Superior temporal gyrus (tissue), 1 donor: ENCODE data around the gene SLC39A5.
A peak's percentile ranks its signal among the peaks of the same experiment; 100 is the strongest.
"Not testable (repeated sequence)": the region's sequence is repeated elsewhere in the genome, so short reads cannot be mapped to it uniquely, and the experiment has no call there.

Experiments used
- DNase-seq: peaks from one replicate; pipeline ENCODE4 v3.0.0-alpha.2; 2016; ENCODE audit errors: extremely low spot score

The SLC39A5 gene, protein sequence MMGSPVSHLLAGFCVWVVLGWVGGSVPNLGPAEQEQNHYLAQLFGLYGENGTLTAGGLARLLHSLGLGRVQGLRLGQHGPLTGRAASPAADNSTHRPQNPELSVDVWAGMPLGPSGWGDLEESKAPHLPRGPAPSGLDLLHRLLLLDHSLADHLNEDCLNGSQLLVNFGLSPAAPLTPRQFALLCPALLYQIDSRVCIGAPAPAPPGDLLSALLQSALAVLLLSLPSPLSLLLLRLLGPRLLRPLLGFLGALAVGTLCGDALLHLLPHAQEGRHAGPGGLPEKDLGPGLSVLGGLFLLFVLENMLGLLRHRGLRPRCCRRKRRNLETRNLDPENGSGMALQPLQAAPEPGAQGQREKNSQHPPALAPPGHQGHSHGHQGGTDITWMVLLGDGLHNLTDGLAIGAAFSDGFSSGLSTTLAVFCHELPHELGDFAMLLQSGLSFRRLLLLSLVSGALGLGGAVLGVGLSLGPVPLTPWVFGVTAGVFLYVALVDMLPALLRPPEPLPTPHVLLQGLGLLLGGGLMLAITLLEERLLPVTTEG

DNA sequence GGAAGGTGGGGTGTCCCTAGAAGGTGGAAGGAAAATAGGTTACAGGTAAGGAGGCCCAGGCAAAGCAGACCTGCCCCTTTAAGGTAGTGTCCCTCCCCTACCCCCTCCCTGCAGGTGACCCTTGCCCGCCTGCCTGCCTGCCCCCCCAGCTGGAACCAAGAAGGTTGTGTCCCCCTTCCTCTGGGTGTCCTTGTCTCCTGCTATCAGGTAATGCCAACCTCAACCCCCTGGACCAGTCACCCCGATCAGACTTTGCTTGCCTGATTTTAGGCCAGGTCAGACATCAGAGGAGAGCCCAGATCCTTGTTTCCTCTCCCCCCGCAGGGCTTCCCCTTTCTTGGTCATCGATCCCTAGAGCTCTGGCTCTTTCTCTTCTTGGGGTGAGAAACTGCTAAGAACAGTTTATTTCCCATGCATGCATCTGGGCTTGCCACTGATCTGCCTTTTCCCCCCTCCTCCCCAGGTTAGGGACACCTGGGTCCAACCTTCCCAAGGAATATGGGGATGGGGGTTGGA, at the start of gene SLC39A5:
SLC39A5 (plus strand) TSS at position 136 of the 516 bp plus-strand sequence. CDS start 1,224 bp downstream, outside the sequence.
- no peak for DNase-seq

DNA sequence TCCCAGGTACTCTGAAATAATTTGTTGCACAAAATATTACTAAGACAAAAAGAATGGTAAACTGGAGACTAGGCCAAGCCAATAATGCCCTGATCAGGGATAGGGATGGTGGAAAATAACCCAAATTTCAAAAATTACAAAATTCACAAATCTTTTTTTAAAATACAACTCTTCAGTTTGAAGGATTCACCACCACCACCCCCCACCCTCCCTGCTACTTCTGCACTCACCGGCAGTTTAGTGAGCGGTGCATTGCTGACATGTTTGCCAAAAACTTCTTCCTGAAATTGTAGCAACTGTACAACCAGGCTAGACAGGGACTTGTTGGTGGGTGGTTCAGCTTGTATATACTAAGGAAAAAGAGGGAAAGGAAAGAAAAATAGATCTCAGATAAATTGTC, 42.9 kb upstream of the SLC39A5 start:
- DNase-seq, result no peak

DNA sequence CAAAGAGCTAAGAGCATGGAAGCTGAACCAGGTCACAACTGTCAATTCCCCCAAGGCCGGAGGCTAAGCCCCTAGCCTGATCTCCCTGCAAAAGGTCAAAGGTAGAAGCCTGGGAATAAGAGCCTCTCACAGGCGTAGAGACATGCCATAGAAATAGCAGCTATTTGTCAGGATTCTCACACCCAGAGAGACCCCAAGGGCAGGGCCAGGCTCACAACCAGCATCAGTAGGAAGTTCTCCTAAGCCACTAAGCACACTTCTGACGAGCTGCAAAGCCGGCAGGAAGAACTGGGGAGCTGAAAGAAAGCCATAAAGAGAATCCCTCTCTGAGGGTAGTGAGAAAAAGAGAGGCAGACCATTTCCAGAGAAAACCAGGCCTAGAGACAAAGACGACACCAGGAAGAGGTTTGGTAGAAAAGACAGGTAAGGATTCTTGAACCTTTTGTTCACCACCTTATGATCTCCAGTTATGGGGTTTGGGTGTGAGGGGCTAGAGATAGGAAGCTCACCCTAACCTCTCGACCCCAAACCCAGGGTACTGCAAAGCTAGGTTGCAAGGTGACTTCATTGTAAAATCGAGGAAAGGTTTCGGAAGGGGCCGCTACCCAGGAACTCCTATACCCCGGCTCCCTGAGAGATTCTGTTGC, 41.6 kb upstream of the SLC39A5 start:
- no peak for DNase-seq

DNA sequence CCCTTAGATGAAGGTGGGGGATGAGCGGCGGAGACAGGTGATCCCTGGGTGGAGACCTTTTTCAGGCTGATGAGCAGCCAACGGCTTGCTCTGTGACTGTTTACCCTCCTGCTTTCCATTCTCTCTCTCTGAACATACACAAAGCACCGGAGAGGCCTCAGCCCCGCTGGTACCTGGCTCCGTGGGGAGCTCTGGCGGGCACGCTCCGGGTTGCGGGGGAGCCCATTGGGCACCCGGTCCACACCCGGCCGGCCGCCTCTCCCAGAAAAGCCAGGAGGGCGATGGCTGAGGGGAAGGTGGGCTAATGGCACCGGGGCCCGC, 41.1 kb upstream of the SLC39A5 start:
- DNase-seq, result no peak

DNA sequence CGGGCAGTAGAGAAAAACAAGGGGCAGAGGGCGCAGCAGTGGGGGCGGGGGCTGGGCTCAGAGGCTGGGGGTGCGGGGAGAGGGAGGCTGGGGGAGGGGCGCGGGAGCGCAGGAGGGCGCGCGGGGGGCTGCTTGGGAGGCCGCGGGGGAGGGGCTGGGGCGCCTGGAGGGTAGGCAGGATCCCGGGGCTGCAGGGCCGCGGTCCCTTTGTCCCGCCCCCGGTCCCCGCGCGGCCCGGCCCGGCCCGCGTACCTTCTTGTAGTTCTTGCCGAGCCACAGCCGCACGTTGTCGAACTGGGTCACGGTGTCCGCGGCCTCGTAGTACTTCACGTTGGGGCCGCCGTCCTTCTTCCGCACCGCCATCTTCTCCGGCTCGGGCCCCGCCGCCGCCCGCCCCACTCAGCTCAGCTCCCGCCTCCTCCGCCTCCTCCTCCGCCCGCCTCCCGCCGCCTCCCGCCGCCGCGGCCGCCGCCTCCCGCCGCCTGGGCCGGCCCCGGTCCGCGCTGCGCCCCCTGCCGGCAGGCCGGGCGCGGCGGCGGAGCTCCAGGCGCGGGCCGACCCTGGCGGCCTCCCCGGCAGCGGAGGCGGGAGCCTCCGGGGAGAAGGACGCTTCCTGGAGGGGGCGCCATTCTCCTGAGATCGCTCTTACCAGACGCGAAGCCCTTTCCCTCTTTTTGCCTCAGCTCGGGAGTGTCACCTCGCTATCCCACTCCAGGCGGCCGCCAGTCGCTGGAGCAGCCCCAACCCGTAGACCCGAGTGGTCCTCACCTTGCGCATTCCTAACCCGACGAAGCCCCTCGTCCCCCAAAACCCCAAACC, 40.5 kb upstream of the SLC39A5 start, which contains the start of gene SMARCC2:
SMARCC2 (minus strand) TSS at position 385 of the 819 bp plus-strand sequence; CDS start at position 363, 22 bp downstream.
- DNase-seq, result peak; percentile 77

DNA sequence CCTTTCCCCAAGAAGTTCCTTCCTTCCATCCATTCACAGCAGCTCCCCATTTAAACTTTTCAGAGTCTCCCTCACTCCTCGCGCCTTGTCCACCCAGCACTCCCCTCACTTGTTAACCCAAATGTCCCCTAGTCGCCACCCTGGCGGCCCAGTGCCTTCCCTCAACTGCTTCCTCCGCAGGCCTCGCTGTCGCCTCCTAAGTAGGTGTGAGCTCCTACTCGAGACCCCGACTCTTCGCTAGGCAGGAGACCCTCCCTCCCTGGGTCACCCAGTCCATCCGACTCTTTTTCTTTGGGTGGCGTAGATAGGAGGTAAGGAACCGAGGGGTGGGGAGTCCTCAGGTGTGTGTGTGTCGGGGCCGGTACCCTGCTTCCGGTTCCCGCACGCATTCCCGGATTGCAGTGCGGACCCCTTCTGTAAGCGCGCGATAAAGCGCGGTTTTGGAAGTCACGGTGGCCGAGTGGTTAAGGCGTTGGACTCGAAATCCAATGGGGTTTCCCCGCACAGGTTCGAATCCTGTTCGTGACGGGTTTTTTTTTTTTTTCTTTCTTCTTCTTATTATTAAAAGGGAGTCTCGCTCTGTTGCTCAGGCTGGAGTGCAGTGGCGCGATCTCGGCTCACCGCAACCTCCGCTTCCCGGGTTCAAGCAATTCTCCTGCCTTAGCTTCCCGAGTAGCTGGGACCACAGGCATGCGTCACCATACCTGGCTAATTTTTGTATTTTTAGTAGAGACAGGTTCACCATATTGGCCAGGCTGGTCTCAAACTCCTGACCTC, 39.7 kb upstream of the SLC39A5 start:
- peak; percentile 86 for DNase-seq

DNA sequence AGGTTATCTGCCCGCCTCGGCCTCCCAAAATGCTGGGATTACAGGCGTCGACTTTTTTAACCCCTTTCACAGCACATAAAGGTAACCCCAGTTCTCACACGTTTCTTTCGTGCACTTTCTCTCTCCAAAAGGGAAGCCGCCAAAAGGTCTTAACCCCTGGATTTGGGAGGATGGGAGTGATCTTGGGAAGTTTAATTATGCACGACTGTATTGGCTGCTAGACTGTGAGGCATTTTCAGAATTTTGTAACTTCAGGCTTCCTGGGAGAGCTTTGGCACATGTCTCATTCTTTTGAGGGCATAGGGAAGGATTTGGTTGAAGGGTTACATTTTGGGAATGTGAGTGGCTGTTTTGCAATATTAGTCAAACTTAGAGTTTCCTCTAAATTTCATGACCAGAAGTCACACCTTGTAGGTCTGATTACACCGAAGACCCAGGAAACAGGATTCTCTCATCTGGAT, 39.1 kb upstream of the SLC39A5 start:
- no peak for DNase-seq

DNA sequence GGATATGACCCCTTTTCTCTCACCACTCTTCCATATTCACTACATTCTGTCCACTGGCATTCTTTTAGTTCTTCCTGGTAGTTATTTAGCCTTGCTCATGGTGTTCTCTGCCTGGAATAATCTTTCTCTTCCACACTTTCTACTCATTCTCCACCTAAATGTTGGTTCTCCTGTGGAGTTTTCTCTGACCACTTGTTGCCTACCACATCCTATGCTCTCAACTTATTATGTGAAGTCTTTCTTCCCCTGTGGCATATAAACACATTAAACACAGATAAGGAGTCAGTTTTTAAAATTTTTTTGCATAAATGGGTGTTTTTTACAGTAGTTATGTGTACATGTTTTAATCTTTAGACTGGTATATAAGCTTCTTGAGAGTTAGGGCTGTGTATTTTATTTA, 37.3 kb upstream of the SLC39A5 start:
- DNase-seq, result no peak

DNA sequence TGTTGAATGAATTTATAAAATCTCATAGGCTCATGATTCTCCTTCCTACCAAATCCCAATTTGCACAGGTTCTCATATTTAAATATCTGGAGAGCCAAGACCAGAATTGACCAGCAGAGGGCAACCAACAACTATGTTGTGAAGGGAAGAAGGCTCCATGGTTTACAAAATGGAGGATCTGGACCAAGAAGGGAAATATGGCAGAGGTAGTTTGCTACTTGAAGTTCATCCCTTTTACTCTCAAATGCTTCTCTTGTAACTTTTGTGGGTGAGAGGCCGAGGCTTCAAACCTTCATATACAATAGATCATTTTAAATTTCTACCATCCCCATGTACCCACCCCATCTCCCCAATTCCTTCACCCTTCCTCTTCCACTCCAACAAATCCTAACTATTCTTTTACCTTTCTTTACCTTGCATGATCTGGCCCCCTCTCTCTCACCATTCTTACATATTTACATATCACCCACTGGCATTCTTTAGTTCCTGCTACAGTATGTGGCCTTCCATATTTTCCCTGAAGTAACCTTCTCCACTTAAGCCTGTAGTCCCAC, 36.7 kb upstream of the SLC39A5 start:
- peak; percentile 96 for DNase-seq

DNA sequence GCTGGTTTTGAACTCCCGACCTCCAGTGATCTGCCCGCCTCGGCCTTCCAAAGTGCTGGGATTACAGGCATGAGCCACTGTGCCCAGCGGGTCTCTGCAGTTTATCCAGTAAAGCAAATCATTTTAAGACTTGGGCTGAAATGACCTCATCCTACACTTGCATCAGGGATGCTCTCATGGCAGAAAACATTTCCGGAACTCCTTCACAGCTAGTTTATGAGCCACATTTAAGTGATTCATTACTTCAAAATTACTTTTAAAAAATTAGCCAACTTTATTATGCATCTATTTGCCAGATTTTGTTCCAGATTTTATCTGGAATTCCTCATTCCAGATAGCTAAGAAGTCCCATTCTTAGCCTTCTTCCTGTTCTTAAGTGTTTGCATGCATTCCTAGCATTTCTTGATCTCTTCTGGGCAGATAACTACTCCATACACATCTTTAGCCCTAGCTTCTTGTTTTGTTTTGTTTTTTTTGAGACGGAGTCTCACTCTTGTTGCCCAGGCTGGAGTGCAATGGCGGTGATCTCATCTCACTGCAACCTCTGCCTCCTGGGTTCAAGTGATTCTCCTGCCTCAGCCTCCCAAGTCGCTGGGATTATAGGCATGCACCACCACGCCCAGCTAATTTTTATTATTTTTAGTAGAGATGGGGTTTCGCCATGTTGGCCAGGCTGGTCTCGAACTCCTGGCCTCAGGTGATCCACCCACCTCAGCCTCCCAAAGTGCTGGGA, 32.9 kb upstream of the SLC39A5 start:
- not testable (repeated sequence) for DNase-seq

DNA sequence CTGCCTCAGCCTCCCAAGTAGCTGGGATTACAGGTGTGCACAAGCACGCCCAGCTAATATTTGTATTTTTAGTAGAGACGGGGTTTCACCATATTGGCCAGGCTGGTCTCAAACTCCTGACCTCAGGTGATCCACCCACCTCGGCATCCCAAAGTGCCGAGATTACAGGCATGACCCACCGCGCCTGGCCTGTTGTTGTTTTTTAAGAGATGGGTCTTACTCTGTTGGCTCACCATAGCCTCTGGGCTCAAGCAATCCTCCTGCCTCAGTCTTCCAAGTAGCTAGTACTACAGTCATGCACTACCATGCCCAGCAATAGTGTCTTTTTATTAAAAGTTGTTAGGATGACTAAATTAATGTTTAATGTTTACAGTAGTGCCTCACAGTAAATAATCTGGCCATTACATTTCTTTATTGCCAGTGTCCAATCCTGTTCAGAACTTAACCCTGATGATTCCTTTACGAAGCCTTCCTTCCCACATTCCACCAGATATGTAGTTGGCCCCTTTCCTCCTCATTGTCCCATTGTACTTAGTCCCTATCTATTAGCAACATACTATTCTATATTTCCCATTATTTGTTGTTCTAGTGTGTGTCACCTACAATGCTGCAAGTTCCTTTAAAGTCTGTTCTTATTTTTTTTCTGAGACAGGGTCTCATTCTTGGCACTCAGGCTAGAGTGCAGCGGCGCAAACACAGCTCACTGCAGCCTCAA, 31.8 kb upstream of the SLC39A5 start:
- DNase-seq, result no peak

DNA sequence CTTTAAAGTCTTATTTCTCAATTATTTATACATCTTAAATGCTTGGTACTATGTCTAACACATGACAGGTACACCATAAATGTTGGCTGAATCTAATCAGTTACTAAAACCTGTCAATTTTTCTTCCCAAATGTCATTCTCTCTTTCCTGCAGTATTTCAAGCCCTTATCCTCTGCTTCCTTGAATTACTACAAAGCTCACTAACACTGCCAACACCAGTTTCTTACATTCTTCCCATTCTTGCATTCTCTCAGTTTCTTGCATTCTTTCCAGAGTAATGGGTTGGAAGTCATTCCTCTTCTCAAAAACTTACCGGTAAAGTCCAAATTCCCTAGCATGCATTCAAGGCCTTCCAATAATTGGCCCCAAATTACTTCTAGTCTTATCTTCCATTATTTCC, 31.0 kb upstream of the SLC39A5 start:
- no peak for DNase-seq

DNA sequence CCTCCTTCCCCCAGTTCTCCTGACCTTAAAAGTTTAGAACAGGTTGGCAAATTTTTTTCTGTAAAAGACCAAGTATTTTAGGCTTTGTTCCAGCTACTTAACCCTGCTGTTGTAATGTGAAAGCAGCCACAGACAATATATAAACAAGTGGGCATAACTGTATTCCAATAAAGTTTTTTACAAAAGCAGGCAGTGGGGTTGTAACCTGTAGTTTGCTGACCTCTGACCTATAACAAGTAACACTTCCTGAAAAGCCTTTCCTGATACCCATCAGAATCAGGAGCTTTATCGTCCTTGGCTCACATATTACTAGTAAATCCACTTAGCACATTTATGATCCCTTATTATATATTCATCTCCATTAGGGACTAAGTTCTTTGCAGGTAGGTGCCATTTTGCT, 27.5 kb upstream of the SLC39A5 start:
- no peak for DNase-seq

DNA sequence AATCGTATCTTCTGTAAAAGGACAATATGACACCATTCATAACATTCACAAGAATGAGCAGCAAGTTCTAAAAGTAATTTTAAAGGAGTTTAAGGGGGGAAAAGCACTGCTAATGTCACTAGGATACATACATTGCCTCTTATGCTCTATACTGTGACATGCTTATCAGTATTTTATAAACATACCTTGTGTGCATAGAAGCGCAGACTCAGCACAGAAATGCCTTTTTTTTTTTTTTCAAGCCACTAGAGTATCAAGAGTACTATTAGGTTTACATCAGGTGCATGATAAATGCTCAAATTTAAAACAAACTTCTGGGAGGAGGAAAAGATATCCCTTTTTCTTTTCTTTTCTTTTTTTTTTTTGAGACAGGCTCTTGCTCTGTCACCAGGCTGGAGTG, 27.0 kb upstream of the SLC39A5 start:
- no peak for DNase-seq

DNA sequence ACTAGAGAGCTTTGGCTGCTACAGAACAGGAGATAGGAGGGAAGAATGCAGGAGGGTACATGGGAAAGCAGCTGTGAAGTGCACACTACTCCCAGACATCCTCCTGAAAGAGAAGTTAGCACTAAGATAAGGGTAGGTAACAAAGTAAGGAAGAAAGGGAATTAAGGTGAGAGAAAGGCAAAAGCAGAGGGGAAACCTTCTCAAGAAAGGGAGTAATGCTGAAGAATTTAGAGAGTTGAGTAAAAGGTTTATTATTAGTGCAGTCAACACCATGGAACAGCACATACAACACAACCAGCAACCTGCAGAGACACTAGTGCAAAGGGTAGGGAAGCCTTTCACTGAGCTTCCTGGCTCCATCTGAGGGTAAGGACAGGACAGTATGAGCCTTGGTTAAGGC, 25.6 kb upstream of the SLC39A5 start:
- DNase-seq, result no peak

DNA sequence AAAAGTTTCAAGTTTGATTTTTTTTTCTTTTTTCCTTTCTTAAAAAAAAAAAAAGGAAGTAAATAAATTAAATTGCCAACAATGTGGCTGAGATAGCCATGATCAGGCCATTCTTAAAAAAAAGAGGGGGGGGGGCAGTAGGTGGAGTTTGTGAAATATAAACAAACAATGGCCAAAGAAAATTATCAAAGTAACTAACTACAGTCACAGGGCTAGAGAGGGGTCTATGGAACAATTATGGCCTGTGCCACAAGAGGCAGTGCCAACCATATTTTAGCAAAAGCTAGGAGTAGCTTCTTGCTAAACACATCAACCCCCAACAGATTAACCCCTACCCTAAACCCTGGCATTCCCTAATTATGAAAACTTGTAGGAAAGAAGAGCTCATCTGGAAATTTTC, 24.4 kb upstream of the SLC39A5 start:
- DNase-seq, result no peak

DNA sequence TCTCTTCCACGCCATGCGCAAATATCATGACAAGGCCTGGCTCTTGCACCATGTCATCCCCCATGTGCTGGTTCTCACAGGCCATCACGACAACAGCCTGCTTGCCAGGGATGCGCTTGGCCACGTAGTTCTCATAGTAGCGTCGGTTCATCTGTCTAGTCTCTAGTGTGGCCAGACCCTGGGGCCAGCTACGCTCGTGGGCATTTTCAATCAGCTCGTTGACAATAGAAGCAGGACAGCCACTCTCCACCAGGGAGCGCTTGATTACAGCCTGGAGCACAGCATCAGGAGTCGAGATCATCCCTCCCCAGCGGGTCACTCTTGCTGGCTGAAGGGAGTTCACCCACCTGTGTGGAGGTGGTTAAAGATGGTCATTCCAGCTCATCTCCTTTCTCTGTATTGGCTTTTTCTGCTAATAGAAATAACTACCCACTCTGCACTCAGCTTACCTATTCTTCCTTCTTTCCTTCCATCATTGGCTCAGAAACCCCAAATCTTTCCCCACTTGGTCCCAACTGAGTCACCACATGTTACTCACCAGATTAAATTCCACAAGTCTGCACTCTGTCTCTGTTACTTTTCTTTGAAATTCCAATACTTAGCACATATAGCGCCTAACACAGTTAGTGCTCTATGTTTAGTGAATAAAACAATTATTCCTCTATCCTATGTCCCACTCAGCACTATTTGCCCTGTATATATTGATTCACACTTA, 23.2 kb upstream of the SLC39A5 start:
- no peak for DNase-seq

DNA sequence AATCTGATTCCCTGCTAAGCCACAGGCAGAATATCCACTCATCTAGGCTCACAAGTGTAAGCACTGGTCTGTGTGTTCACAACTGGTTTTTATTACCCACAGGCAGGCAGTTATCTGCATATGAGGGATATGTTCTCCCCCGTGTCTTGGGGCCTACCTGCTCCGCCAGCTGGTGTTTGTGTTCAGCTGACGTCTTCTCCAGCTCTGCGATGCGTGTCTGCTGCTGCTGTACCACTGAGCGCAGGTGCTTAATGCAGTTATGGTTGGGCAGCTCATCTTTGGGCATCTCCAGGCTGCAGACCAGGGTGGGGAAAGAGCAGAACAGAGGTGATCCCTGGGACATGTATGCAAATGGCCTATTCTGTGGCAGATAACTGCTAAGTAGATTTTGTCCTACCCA, 21.8 kb upstream of the SLC39A5 start:
- DNase-seq, result no peak

DNA sequence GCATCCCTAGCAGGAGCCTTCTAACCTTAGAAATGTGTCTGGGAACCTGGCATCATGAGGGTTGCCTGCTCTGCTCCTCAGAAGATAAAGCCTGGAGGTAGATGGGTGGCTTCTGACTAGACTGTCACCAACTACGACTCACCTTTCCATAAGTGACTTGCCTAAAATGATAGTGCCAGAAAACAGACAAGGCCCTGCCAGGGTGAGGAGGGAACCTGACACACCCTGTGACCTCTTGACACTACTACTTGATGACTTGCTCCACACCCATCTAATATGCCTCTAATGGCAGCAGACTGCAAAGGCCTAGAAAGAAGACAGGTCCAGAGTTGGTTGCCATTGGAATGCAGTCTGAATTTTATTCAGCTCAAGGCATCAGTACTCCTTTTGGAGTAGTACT, 17.5 kb upstream of the SLC39A5 start:
- DNase-seq, result no peak
